Middle frontal gyrus (tissue), 1 donor: Measurements from ENCODE around the gene BZW1.

Experiments used
- DNase-seq: peaks from one replicate; pipeline ENCODE4 v3.0.0-alpha.2; 2015; ENCODE audit warnings: low spot score; ENCODE audit errors: extremely low spot score

BZW1 gene

DNA sequence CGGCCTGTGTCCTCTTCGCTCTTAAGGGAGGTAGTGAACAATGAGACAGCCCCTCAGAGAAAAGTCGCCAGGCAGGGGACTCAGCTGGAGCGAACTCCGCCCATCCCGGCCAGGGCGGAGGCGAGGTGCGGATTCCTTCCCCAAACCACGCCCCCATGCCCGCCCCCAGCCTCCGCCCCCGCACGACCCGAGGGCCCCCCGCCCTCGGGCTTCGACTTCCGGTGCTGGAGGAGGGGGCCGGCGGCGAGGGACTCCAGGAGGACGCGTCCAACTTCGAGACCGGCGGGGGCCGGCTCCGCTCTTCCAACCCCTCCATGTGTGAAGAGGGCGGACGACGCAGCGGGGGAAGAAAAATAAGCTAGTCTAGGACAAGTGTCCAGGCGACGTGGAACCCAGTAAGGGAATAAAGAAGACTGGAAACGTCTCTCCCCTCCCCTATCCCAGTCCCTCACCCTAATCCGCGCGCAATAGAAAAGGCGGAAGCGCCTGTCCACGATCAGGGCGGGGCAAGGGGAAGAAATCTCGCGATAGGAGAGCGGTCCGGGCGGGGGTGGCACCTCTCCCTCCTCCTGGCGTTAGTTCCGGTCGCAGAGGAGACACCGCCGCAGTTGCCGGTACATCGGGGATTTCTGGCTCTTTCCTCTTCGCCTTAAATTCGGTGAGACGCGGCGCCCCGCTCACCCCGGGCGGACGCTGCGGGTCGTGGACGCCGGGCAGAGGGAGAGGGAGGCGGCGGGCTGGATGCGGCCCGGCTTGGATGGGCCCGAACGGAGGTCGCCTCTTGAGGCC lies at the start of gene BZW1:
BZW1 (plus strand) TSS at position 578 of the 789 bp plus-strand sequence. CDS start 1,308 bp downstream, outside the sequence.
- DNase-seq, result peak; percentile 91

DNA sequence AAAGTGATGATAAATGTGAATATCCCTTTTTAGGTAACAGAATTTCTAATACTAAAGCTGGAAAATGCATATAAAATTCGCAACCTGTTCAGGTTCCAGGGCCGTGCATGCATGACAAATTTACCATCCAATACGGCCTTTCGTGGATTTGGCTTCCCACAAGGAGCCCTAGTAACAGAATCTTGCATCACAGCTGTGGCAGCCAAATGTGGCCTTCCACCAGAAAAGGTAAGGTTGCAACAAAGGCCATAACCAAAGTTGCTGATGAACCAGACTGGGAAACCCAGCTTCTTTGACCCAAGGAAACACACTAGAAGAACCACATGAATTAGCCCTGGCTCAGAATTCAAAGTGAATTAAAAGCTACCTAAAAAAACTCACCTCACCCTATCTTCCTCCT lies 49.6 kb upstream of the BZW1 start:
- no peak for DNase-seq

DNA sequence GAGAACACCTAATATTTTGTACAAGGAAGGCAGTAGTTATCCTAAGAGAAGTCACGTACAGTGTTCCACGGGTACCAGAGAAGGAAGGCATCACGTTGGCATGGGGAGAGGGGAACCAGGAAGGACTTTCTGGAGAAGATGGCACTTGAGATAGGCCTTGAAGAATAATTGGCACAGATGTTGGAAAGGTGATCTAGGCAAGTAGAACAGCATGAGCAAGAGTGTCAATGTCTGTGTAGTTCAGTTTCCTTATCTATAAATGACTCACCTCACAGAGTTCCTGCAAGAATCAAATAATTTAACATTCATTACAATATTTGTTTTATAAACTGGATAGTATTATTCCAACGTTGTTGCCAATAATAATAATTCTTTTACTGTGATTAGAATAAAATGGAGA lies 48.3 kb upstream of the BZW1 start:
- no peak for DNase-seq

DNA sequence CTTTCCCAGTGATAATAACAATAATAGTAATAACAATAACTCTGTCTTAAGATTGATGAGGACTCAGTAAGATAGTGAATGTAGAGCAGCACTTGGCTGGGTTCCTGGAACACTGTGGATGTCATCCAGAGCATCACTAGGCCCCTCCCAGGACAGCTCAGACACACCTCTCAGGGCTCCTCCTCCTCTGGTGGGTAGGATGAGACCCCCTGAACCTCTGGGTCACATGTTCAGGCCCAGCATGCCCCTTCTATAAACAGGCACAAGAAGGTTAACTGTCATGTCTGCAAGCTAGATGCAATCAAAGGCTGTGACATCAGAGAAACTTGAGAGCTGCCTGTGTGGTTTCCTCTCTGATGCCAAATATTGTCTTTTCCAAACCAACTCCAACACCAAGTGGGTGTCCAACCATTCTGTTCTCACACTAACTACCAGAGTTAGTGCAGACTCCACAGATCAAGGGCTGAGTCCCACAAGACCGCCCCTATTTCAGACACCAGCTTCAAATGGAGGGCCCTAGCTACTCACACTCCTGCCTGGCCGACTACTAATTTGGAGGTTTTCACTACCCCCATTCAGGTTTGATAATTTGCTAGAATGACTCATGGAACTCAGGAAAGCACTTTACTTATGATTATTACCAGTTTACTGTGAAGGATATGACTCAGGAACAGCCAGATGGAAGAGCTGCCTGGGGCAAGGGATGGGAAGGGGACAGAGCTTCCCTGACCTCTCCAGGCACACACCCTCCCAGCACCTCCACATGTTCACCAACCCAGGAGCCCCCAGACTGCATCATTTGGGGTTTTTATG lies 46.4 kb upstream of the BZW1 start:
- DNase-seq, result no peak

DNA sequence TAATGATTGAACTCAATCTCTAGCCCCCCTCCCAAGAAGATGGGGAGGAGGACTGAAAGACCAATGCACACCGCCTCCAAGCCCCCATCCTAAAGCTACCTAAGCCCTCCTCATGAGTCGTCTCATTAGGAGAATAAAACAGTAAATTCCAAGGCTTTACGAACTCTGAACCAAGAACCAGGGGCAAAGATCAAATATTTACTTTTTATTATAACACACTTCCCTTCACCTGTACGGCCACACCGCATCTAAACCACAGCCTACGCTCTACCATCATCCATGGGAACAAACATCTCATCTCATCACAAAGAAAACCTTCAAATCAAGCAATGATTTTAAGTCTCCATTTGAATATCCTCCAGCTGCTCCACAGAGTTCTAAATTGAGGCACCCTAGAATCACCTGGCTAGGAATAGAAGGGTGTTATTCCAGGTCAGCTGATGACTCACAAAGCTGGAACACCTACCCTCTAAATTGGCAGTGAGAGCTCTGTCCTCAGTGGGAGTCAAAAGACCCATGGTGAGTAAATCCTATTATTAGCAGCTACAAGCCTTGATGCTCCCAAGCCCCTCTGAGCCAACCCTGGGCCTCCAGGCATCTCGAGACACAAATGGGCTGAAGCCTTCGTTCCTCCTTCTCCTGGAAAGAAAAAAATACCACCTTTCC lies 45.6 kb upstream of the BZW1 start:
- no peak for DNase-seq

DNA sequence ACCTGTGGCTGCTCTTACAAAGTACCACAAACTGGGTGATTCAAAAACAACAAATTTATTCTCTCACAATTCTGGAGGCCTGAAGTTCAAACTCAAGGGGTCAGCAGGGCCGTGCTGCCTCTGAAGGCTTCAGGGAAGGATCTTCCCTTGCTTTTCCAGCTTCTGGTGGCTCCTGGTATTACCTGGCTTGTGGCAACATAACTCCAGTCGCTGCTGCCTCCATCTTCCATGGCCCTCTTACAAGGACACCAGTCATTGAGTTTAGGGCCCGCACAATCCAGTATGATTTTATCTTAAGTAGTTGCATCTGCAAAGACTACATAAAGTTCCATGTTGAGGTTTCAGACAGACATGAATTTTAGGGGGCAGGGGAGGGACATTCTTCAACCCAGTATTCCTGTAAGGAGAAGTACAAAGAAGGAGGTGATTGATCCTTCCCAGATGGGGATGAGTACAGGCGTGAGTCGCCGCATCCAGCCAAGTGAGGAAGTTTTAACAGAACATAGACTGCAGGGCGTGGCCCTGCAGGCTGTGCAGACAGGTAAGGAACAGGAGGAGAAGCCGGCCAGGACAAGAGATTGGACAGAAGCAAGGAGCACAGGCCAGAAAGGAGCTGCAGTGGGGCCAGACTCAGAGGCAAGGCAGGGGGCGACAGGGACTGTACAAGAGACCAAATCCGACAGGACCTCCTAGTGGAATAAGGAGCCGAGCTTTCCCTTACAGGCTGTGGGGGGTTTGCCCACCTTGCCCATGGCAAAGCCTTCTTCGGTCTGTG lies 44.4 kb upstream of the BZW1 start:
- no peak for DNase-seq

DNA sequence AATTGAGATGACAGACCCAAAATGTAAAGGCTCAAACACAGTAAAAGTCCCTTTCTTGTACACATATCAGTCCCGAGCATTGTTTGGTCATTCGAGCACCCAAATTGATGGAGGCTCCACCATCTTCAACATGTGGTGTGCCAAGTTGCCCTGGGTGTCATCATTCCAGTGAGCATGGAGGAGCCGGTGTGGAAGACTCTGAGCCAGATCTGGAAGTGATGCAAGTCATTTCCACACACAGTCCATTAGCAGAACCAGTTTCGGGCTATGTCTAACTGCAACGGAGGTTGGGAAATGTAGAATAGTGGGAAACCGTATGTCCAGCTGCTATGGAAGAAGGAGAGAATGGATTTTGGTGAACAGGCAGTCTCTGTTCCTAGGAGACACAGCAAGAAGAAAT lies 40.9 kb upstream of the BZW1 start:
- DNase-seq, result no peak

DNA sequence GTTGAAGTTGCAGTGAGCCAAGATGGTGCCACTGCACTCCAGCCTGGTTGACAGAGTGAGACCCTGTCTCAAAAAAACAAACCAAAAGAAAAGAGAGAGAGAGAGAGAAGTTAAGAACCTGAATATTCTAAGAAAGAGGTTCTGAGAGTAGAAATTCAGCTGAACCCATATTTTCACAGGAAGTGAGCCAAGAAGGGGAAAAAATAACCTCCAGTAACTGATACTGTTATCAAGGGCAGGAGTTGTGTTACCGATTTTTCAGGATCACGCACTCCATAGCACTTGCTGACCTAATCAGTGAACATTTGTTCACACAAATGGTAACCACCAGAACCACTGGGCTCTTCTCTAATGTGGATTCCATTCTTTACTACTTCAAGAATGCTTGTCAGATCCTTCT lies 39.1 kb upstream of the BZW1 start:
- no peak for DNase-seq

DNA sequence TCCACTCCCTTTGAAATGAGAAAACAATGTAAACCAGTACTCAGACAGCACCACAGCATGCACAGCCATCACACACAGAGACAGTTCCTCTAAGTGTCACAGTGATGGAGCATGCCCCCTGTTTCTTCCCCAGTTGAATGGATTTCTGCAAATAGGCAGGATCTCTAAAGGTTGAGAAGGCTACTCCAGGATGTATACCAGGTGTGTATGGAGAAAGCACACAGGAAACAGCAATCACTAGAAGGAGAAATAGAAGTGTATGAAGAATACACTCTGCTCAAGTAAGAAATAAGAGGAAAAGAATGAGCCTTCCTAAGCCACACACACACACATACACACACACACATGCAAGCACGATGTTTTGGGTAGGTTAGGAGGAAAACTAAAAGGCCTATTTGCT lies 38.6 kb upstream of the BZW1 start:
- DNase-seq, result no peak

DNA sequence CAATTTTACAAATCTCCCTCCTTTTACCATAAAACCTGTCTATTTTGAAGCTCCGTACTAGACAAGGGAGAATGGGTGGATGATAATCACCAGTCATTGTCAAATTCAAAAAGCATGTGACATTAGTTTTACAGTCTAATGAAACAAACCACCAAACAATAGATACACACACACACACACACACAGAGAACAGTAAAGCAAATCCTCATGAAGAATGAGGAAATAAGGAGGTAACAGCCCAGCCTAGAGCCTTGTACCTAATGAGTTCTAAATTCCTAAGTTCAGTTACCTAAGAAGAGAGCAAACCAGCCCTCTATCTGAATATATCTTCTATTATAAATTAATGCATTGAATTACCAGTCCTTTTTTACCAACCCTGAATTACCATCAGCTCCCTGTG lies 36.8 kb upstream of the BZW1 start:
- DNase-seq, result no peak

DNA sequence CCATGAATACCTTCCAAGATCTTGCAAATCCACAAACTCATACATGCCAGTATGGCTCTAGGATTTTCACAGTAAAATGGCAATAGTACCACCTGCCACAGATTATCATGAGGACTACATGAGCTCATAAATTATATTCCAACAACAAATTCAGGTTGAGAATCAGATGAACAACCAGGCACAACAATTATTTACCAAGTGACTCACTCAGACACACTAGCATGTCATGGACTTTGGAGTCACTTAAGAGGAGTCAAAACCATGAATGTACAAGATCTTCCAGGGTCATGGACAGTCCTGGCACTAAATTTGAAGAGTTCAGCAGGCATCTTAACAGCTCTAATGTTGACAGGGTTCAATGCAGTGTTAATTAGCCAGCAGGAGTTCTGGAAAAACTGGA lies 34.4 kb upstream of the BZW1 start:
- DNase-seq, result no peak

DNA sequence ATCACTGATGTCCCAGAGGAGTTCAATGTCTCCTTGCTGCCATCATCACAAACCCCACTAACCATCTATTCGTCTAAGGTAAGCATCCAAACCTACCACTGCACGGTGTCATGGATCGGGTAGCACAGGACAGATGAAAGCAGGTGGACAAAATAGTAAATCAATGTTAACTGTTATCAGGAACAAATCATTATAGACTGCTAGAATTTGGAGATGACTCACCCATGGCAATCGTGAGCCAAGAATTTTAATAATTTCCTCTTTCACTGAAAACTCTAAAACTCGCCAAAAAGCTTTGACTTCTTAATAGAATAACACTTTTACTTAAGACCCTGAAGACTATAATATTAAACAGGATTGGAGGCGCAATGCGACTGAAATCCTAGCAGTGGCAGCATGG lies 33.7 kb upstream of the BZW1 start:
- no peak for DNase-seq

DNA sequence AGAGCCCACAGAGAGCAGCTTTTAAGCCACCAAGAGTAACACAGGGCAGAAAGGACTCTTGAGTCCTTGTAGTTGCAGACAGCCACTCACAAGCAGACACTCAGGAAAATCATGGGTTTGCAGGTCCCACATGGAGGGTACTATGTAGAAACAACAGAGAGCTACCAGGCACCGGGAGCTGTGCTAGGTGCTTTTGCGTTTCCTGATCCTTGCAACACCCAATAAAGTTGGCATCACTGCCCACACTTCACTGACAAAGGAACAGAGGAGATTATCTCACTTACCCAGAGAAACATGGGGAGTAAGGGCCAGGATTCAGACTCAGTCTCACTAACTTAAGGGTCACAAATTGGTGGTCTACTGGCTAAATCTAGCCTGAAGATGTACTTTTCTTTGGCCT lies 32.5 kb upstream of the BZW1 start:
- DNase-seq, result no peak

DNA sequence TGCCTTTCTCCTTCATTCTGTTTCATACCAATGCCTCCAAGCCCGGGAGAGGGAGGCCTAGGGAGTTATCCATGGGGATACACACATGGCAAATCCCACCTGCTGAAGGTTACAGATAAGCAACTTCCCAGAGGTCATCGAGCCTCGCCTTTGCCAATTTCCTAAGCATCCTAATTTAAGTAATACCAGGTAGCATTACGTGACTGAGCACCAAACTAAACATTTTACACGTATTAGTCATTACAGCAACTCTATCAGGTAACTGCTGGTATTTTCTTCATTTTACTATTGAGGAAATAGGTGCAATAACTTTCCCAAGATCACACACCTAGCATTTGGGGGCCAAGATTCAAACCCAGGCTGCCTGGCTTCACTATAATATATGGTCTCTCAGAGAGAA lies 30.1 kb upstream of the BZW1 start:
- no peak for DNase-seq

DNA sequence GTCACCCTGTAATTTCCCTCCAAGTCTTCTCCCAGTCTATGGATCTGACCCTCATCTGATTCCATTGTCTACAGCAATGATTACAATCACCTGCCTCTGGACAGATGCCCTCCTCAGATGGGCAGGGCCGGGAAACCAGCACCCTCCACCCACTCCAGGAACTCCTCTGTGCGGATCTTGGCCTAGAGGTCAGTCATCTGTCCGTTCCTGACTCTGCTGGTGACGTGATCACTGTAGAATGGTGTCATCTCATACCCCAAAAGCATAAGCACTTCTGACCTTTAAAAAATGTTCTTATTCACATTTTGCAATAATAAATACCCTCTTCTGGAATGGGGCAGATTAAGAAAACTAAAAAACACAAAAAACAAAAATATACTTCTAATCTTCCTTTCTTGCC lies 29.5 kb upstream of the BZW1 start:
- no peak for DNase-seq

DNA sequence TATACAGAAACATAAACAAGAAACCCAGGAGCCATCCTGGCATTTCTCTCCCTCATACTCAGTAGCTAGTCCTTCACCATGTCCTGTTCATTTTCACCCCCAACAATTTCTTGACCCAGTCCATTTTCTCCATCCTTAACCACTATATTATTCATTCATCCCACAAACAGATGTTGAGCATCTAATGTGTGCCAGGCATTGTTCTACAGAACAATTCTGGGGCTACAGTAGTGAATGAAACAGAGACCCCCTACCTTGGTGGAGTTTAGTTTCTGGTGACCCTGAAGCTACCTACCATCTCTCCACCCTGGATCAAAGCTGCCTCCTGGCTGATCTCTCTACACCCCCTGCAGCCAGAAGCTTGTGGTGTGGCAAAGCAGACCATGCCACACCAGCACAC lies 27.5 kb upstream of the BZW1 start:
- DNase-seq, result no peak

DNA sequence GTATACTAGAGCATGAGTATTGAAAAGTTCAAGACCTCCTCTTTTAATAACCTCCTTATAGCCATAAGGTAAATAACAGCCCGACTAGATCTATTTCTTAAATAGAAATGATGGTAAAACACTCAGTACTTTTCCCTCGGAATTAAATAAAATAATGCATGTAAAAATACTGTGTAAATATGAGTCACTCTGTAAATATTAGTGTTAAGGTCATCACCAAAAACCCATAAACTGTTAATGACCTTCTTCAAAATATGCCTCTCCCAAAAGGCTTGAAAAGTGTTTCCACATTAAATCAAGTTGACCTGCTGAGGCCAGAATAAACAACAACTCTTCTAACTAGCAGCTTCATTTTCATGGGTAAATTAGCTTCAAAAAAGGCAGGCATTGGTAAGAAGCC lies 25.3 kb upstream of the BZW1 start:
- no peak for DNase-seq

DNA sequence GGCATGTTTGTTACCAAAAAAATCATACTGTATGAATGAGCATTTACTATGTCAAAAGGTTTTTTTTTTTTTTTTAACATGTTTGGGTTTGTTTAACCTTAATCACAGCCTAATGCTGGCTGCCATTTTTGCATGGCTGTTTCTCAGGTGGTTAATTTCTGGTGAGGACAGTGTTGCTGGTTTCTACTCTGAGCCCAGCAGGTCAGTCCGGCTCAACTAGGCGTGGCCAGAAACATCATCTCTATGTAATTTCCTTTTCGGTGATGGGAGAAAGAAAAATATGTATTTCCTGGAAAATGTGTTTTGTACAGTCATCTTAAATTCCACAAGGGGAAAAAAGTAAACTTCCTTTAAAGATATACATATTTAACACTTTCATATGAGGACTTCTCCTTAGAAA lies 24.9 kb upstream of the BZW1 start:
- DNase-seq, result no peak

DNA sequence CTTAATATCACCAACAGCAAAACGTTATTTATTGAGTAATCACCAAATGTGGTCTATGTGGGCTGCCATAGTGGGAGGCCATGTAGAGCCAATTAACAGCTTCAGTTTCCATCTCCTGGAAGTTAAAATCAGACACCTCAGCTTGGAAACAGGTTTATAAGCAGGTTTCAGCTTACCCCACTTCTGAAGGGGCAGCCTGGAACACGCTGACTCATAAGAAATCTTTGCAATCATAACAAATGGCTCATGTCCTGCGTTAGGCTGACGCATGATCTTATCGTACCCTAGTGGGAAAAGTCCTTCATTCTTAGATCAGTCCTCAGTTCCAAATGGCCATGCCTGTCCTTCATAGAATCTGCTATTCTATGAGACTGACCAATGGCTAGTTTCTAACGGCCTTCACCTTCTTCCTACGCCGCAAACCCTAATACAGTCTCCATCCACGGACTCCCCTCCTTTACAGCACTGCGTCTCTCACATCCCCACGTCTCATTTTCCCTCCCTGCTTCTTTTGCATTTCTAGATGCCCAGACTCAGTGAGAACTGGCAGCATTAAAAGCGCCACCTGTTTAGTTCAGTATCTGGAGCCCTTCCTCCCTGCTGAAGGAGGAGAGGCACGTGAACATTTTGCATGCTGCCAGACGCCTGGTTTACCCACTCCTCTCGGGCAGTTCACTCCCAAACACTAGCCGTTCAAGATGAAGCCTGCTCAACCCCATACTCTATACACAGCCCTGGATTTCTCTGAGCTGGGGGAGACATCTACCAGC lies 24.2 kb upstream of the BZW1 start:
- DNase-seq, result no peak

DNA sequence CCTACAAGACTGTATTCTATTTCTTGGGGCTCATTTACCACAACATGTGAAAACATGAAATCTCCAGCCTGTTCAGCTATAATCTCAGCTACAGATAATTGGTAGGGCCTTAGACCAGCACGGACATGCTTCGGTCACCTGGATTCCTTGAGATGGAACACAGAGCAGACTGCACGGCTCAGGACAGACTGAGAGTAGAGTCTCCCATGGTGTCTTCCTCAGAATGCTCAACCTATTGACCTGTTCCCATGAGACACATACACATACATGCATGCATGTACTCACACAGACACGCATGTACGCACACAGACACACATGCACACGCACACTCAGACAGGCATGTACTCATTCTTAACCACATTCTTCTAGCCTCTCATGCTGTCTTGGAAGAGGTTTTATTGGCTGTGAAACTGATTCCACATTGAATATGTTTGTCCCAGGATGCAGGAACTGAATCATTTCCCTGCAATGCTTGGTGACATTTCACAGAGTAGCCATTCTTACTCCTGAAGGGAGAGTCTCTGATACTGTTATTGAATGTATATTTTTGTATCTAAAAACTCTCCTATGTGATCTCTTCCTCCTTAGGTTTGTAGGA lies 23.5 kb upstream of the BZW1 start:
- DNase-seq, result no peak
